Panc1 (cell line): ENCODE results near the gene EPHB1. TPM values are rescaled to one million over a fixed set of nuclear protein-coding genes. Genes with fewer than 3 reads are reported as not detected.

ENCODE experiments used
- ATAC-seq: fragments of 200-7000 bp; cut with Tn5 transposase; 2 replicates; pipeline ENCODE4 v1.9.1; 2020; ENCODE audit warnings: mild to moderate bottlenecking, moderate library complexity
- BruUV-seq: library from RNA; stranded (reverse); fragments of 400-500 nt; replicated peaks from 2 replicates; lab custom pipeline; 2021; lab: Mats Ljungman, UMichigan
- CTCF ChIA-PET: fragments of 300-600 bp; sonication (Branson Sonifier 250); formaldehyde crosslinking; loops from one replicate; lab custom pipeline; 2022; ENCODE audit warnings: antibody characterized with exemption; lab: Charles Lee
- POLR2A ChIA-PET: fragments of 300-600 bp; sonication (Branson Sonifier 250); formaldehyde crosslinking; loops from one replicate; lab custom pipeline; 2022; ENCODE audit warnings: antibody characterized with exemption; lab: Charles Lee
- DNase-seq: peaks from one replicate; pipeline ENCODE4 v3.0.0-alpha.2; 2010; ENCODE audit warnings: low read depth, low spot score
- H3K27ac ChIP-seq: 2 replicates; pipeline ENCODE4 v1.5.1; 2011; ENCODE audit warnings: mild to moderate bottlenecking, low read length, inconsistent platforms
- H3K27me3 ChIP-seq: fragments of 200-500 bp; sonication (Bioruptor generic); 2 replicates; pipeline ENCODE4 v1.6.0; 2014; ENCODE audit warnings: low read length, inconsistent platforms; ENCODE audit not compliant: control insufficient read depth, insufficient read depth
- H3K36me3 ChIP-seq: fragments of 200-500 bp; sonication (Bioruptor generic); 2 replicates; pipeline ENCODE4 v1.5.1; 2014; ENCODE audit warnings: inconsistent platforms, mild to moderate bottlenecking, low read length, moderate library complexity; ENCODE audit not compliant: control insufficient read depth, insufficient read depth
- H3K4me1 ChIP-seq: 2 replicates; pipeline ENCODE4 v1.5.1; 2011; ENCODE audit warnings: inconsistent platforms, mild to moderate bottlenecking, low read length, moderate library complexity; ENCODE audit not compliant: control insufficient read depth, insufficient read depth
- H3K4me3 ChIP-seq, 2 experiments: 2 replicates each; pipeline ENCODE4 v1.5.1; 2011 to 2012; ENCODE audit warnings: low read depth in 2 of 2, low read length in 2 of 2, mild to moderate bottlenecking in 2 of 2, inconsistent platforms in 1 of 2, moderate library complexity in 1 of 2
- H3K9me3 ChIP-seq: fragments of 200-500 bp; sonication (Bioruptor generic); 2 replicates; pipeline ENCODE4 v1.5.1; 2014; ENCODE audit warnings: low read depth, mild to moderate bottlenecking, inconsistent platforms, low read length, moderate library complexity; ENCODE audit not compliant: control insufficient read depth, insufficient read depth
- CTCF ChIP-seq: fragments of 450-650 bp; IDR thresholded peaks from 2 replicates; pipeline ENCODE4 v1.5.1; 2017; ENCODE audit warnings: mild to moderate bottlenecking
- POLR2AphosphoS5 ChIP-seq: IDR thresholded peaks from 2 replicates; pipeline ENCODE4 v1.6.1; 2012; ENCODE audit warnings: mild to moderate bottlenecking, low read depth, low read length, moderate library complexity
- REST ChIP-seq, 2 experiments: IDR thresholded peaks; 2 replicates each; pipeline ENCODE4 v1.6.1; 2011 to 2012; ENCODE audit warnings: low read depth in 2 of 2, control low read depth in 1 of 2, low read length in 1 of 2, mild to moderate bottlenecking in 1 of 2, moderate library complexity in 1 of 2; ENCODE audit not compliant: insufficient read depth in 1 of 2
- SIN3A ChIP-seq: IDR thresholded peaks from 2 replicates; pipeline ENCODE4 v1.6.1; 2012; ENCODE audit warnings: low read depth, mild to moderate bottlenecking, low read length, moderate library complexity, borderline replicate concordance; ENCODE audit not compliant: insufficient read depth
- TCF7L2 ChIP-seq: IDR thresholded peaks from 2 replicates; pipeline ENCODE4 v1.6.1; 2011; ENCODE audit warnings: mild to moderate bottlenecking, low read depth, low read length, inconsistent platforms
- in situ Hi-C: cut with HindIII; loops from 2 replicates; pipeline ENCODE4 v1.10.0; 2016; ENCODE audit warnings: low sequenced_read_pairs, low pct_unique_long_range_greater_than_20kb
- intact Hi-C: fragments of 100-400 bp; cut with micrococcal nuclease; formaldehyde crosslinking; loops from one replicate; pipeline ENCODE4 v1.10.0; 2022; ENCODE audit not compliant: unreplicated experiment
- total RNA-seq: library from RNA; stranded (reverse); gene quantifications from one replicate; pipeline ENCODE4 v1.2.1, GENCODE V29; 2021; ENCODE audit not compliant: unreplicated experiment

Gene EPHB1
- total RNA-seq, 1 experiment from 2014 or later: 0.46 TPM

- TF ChIP-seq SIN3A (no peak), REST (IDR thresholded peaks at IDR 0.05; ENCODE audit: insufficient read depth in 1 of 2, low read depth in 2 of 2, low read length in 1 of 2) (no peak), CTCF (no peak), TCF7L2 (no peak), POLR2AphosphoS5 (no peak)
Observed at GRCh38 chr3:134916276-134916961, 121.4 kb downstream of the EPHB1 start.

GRCh38 chr3:134917631-134918030 is 122.6 kb downstream of the EPHB1 start:
- Histone ChIP-seq H3K27me3 (peaks cover 2% of the 10 kb centered on the region; the same call in 1 of the 2 replicates), H3K27ac (no peak overlapping the region), H3K9me3 (no peaks in the 10 kb centered on the region), H3K4me1 (no peaks in the 10 kb centered on the region), H3K36me3 (no peaks in the 10 kb centered on the region), H3K4me3 (no peak overlapping the region)
- intact Hi-C loops: no loop called here
- in situ Hi-C loops: no loop called here
- no TSS peak for BruUV-seq
- ChIA-PET CTCF (no interaction called here), POLR2A (no interaction called here)
- TF ChIP-seq REST (IDR thresholded peaks at IDR 0.05; ENCODE audit: insufficient read depth in 1 of 2, low read depth in 2 of 2, low read length in 1 of 2): no peak
- no peak for TF ChIP-seq SIN3A
- no peak for TF ChIP-seq TCF7L2
- TF ChIP-seq POLR2AphosphoS5: no peak
- no peak for TF ChIP-seq CTCF
- no peak for DNase-seq
- no peak for ATAC-seq

More at GRCh38 chr3:134916276-134916961, 121.4 kb downstream of the EPHB1 start:
- Histone ChIP-seq H3K27me3 (peaks cover 2% of the 10 kb centered on the region; the same call in 1 of the 2 replicates), H3K9me3 (no peaks in the 10 kb centered on the region), H3K4me1 (no peaks in the 10 kb centered on the region), H3K27ac (no peak overlapping the region), H3K4me3 (no peak overlapping the region), H3K36me3 (no peaks in the 10 kb centered on the region)
- CTCF ChIA-PET: no interaction called here
- ATAC-seq: no peak
- intact Hi-C loops: no loop called here
- in situ Hi-C loops: no loop called here
- no peak for DNase-seq
- no TSS peak for BruUV-seq
- POLR2A ChIA-PET: no interaction called here
